ENCODE results near the gene PEX11G.

- TF ChIP-seq CTCF (IDR thresholded peaks at IDR 0.05; ENCODE audit: low read depth, low read length) (no peak), POLR2A (IDR thresholded peaks at IDR 0.05; ENCODE audit: extremely low read depth, insufficient read length) (no peak)
- TF ChIP-seq, protein P1, sequence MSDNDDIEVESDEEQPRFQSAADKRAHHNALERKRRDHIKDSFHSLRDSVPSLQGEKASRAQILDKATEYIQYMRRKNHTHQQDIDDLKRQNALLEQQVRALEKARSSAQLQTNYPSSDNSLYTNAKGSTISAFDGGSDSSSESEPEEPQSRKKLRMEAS (IDR thresholded peaks at IDR 0.05; ENCODE audit: low read depth, low read length) = no peak
Measured at GRCh38 chr19:7450243-7451223, 38.3 kb downstream of the PEX11G start.
